ENCODE results near the gene VPREB3.

VPREB3 gene

GRCh38 chr22:23783265-23784150 lies 29.3 kb upstream of the VPREB3 start:
- in situ Hi-C loops (cut with HindIII; ENCODE audit: low sequenced_read_pairs), result no loop called here

GRCh38 chr22:23782703-23783102 lies 28.5 kb upstream of the VPREB3 start:
- in situ Hi-C loops (cut with HindIII; ENCODE audit: low sequenced_read_pairs), result no loop called here

GRCh38 chr22:23782252-23782651 lies 28.0 kb upstream of the VPREB3 start:
- in situ Hi-C loops (cut with HindIII; ENCODE audit: low sequenced_read_pairs), result no loop called here

GRCh38 chr22:23781511-23782183 lies 27.4 kb upstream of the VPREB3 start:
- in situ Hi-C loops (cut with HindIII; ENCODE audit: low sequenced_read_pairs), result no loop called here

GRCh38 chr22:23781065-23781464 lies 26.8 kb upstream of the VPREB3 start:
- in situ Hi-C loops (cut with HindIII; ENCODE audit: low sequenced_read_pairs), result no loop called here

- in situ Hi-C loops (cut with HindIII; ENCODE audit: low sequenced_read_pairs), result no loop called here
These were observed 26.0 kb upstream of the VPREB3 start for GRCh38 chr22:23780146-23780748.

GRCh38 chr22:23779731-23780130 lies 25.5 kb upstream of the VPREB3 start:
- in situ Hi-C loops (cut with HindIII; ENCODE audit: low sequenced_read_pairs), result no loop called here

GRCh38 chr22:23779083-23779482 lies 24.9 kb upstream of the VPREB3 start:
- in situ Hi-C loops (cut with HindIII; ENCODE audit: low sequenced_read_pairs), result no loop called here

GRCh38 chr22:23778577-23778900 lies 24.3 kb upstream of the VPREB3 start:
- in situ Hi-C loops (cut with HindIII; ENCODE audit: low sequenced_read_pairs), result no loop called here

- in situ Hi-C loops (cut with HindIII; ENCODE audit: low sequenced_read_pairs), result no loop called here
These were observed 23.8 kb upstream of the VPREB3 start for GRCh38 chr22:23777776-23778576.

- in situ Hi-C loops (cut with HindIII; ENCODE audit: low sequenced_read_pairs), result no loop called here
These were observed 21.7 kb upstream of the VPREB3 start for GRCh38 chr22:23775779-23776375.

- in situ Hi-C loops (cut with HindIII; ENCODE audit: low sequenced_read_pairs), result no loop called here
These were observed 20.8 kb upstream of the VPREB3 start for GRCh38 chr22:23774922-23775436.

- in situ Hi-C loops (cut with HindIII; ENCODE audit: low sequenced_read_pairs), result no loop called here
These were observed 20.1 kb upstream of the VPREB3 start for GRCh38 chr22:23774114-23774921.

GRCh38 chr22:23773483-23774113 lies 19.4 kb upstream of the VPREB3 start:
- in situ Hi-C loops (cut with HindIII; ENCODE audit: low sequenced_read_pairs), result no loop called here

GRCh38 chr22:23772649-23773473 lies 18.6 kb upstream of the VPREB3 start, which contains the start of gene MMP11:
TSS of gene MMP11 (plus strand) at chr22:23772849. CDS start at chr22:23772871, 22 bp downstream.
- in situ Hi-C loops (cut with HindIII; ENCODE audit: low sequenced_read_pairs), result no loop called here

GRCh38 chr22:23772315-23772648 lies 18.1 kb upstream of the VPREB3 start:
- in situ Hi-C loops (cut with HindIII; ENCODE audit: low sequenced_read_pairs), result no loop called here

- in situ Hi-C loops (cut with HindIII; ENCODE audit: low sequenced_read_pairs), result no loop called here
These were observed 15.2 kb upstream of the VPREB3 start for GRCh38 chr22:23769321-23769965.

All from DLD1 (cell line).